Middle frontal gyrus (tissue), 1 donor: Measurements from ENCODE around the gene RPA3.

ENCODE experiments used
- DNase-seq: peaks from one replicate; pipeline ENCODE4 v3.0.0-alpha.2; 2015; ENCODE audit warnings: low spot score; ENCODE audit errors: extremely low spot score

RPA3 gene

GRCh38 chr7:7612519-7612918 lies 105.9 kb downstream of the RPA3 start:
- DNase-seq: no peak

GRCh38 chr7:7609330-7609729 lies 109.1 kb downstream of the RPA3 start:
- DNase-seq: no peak

- no peak for DNase-seq
Measured at GRCh38 chr7:7607010-7607409, 111.4 kb downstream of the RPA3 start.

GRCh38 chr7:7596176-7596575 lies 122.2 kb downstream of the RPA3 start:
- DNase-seq: no peak

GRCh38 chr7:7595451-7595850 lies 123.0 kb downstream of the RPA3 start:
- no peak for DNase-seq
